ENCODE measurements around the gene LHB.

The LHB gene

DNA sequence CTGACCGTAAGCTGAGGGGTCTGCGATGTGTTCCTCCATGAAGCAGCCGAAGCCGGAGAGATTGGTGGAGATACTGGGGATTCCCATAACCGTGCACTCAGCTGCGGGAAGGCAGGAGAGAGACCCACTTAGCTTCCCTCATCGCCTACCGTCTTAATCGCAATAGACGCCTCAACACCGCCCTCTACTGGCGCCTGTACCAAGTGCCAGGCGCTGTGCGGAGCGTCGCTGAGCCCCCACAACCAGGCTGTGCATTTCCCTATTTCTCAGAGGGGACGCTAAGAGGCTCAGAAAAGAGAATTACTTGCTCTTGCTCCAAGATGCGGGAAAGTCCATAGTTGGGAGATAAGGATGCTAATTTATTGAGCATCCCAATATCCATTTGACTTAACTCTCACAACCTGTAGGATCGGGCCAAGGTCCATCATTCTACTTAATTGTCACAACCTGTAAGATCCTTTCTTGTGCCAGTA lies 45.9 kb downstream of the LHB start:
- DNase-seq: peak; percentile 62

DNA sequence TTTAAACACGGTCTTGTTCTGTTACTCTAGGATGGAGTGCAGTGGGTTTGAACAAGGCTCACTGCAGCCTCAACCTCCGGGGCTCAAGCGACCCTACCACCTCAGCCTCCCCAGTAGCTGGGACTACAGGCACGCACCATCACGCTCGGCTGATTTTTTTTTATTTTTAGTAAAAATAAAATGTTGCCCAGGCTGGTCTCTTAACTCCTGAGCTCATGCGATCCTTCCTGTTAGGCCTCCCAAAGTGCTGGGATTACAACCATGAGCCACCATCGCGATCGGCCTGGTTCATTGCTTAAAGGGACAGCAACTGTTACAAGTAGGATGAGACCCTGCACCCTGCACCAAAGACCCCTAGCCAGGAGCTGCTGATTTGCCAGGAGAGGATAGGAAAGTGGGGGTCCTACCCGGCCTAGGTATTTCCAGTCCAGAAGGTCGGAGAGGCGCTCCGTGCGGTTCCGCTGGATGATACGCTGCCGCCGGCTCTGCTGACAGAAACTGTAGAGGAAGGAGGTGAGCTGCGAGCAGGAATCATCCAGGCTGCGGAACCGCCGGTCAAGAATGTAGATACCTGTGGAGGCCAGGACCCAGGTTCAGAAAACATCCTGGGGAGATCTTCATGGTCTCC lies 46.6 kb downstream of the LHB start:
- DNase-seq: no peak

DNA sequence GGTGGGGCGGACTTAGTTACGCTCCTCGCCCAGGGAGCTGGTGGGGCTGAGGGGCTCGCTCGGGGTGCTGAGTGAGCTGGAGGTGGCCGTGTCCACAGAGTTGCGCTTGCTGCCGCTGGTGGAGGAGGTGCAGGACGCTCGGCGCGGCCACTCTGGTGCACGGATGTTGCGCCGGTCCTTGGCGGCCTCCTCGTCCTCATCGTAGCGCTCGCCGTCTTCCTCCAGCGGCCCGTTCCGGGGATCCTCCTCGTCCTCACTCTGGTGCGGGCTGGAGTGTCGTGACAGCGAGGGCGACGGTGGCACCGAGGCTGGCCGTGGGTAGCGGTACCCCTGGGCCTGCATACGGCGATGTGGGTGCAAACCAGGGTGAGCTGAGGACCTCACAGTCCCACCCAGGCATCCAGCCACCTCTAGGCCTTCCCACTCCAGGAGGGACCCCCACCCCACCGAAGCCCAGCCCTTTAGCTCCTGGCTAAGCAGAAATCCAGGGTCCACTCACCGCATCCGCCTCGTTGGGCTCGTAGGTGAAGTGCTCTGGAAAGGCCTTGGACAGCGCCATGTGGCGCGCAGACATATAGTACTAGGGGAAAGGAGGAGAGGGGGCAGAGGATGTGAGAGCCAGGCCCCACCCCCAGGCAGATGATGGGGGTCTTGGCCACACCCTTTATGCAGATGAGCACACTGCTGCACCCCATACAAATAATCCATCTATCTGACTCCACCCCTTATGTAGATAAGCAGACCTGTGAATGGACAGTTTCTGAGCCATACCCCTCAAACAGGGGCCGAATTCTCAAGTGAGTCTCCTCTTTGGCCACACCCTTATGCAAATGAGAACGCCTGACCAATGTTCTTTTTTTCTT lies 47.4 kb downstream of the LHB start:
- no peak for DNase-seq

DNA sequence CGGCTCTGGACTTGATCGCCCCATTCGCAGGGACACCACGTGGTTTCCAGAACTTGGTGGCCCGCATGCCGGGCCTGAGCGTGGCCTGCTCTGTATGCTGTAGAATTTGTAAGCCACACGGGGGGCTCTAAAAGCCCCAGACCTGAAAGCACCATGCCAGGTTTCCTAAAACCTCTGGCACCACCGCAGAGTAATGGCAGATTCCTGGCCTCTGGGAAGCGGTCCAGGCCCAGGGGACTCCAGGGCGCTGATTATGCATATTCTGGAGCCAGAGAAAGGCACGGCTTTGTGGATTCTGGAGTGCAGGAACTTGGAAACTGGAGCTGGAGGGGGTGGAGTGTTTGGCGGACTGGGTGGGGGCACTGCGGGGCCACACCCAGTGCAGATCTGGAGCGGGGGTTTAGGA lies 48.1 kb downstream of the LHB start:
- DNase-seq: no peak

DNA sequence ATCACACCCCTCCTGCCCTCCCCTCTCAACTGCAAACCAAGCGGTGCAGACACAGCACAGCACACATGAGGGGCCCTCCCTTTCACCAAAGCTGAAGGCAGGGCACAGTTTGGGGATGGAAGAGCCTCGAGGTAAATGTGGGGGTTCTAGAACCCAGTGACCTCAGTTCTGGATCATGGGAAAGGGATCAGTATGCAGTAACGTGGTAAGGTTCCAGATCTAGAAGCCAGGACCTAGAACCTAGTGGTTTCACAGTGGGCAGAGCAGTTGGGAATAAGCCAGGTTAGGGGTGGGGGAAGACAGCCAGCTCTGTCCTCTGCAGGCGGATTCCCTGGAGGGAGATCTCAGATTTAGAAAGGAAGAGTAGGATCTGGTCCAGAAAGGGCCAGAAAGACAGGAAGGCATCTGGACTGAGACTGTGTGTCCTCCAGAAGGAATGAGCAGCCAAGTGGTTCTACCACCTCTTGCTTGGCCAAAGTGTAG lies 48.7 kb downstream of the LHB start:
- no peak for DNase-seq

DNA sequence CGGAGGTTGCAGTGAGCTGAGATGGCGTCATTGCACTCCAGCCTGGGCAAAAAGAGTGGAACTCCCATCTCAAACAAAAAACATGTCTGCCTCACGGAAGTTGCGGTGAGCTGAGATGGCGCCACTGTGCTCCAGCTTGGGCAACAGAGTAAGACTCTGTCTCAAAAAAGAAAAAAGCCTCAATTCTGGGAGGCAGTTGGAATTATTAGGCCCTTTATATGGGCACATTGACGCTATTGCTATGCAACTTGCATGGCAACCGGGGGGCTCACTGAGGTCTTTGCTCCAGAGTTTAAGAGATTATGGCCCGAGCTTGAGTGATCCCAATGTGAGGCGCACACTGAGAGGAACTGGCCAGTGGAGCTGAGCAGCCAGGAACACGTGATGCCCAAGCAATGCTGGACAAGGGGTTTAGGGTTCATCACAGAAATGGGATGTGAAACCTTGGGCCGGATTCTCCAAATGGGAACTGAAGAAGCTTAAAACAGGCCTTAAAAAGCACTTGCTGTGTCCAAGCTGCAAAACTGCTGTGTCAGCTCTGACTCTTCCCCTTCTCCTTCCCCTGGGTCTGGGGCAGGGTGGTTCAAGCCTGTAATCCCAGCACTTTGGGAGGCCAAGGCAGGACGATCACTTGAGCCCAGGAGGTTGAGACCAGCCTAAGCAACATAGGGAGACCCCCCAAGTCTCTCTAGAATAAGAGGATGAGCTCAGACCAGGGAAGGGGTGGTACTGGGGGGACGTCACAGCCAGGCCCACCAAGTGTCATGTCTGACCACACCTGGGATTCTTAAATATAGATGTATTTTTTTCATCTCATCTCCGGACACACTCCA lies 49.3 kb downstream of the LHB start:
- DNase-seq: no peak

DNA sequence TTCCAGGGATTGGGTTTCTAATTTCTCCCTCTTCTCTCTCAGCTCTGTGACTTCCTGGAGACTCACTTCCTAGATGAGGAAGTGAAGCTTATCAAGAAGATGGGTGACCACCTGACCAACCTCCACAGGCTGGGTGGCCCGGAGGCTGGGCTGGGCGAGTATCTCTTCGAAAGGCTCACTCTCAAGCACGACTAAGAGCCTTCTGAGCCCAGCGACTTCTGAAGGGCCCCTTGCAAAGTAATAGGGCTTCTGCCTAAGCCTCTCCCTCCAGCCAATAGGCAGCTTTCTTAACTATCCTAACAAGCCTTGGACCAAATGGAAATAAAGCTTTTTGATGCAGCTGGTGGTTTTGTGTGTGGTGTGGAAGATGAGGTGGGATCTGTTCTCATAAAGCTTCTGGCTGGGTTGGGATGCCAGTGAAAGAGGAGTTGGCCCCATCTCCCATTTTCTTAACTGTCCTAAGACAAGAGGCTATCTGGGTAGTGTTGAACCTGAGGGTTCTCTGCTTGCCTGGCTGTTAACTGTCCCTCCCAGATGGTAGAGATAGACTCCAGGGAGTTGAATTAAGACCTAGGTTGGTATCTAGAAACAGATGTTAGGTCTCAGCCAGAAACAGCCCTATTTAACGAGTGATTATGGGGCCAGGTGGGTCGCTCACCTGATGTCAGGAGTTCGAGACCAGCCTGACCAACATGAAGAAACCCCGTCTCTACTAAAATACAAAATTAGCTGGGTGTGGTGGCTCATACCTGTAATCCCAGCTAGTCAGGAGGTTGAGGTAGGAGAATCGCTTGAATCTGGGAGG lies 50.1 kb downstream of the LHB start:
- no peak for DNase-seq

Measured in activated effector memory CD4-positive, alpha-beta T cell treated with Interleukin-2 at 50 U/mL for 16 hours (primary cell).